ENCODE results near the gene YY1.
"Not testable (repeated sequence)": the region's sequence is repeated elsewhere in the genome, so short reads cannot be mapped to it uniquely, and the experiment has no call there.

The YY1 gene

GRCh38 chr14:100296106-100296651 lies 57.2 kb downstream of the YY1 start:
- DNase-seq (ENCODE audit: low read depth in 3 of 3) = no peak

GRCh38 chr14:100296729-100297128 lies 57.8 kb downstream of the YY1 start:
- DNase-seq (ENCODE audit: low read depth in 3 of 3) = not testable (repeated sequence)

DNA sequence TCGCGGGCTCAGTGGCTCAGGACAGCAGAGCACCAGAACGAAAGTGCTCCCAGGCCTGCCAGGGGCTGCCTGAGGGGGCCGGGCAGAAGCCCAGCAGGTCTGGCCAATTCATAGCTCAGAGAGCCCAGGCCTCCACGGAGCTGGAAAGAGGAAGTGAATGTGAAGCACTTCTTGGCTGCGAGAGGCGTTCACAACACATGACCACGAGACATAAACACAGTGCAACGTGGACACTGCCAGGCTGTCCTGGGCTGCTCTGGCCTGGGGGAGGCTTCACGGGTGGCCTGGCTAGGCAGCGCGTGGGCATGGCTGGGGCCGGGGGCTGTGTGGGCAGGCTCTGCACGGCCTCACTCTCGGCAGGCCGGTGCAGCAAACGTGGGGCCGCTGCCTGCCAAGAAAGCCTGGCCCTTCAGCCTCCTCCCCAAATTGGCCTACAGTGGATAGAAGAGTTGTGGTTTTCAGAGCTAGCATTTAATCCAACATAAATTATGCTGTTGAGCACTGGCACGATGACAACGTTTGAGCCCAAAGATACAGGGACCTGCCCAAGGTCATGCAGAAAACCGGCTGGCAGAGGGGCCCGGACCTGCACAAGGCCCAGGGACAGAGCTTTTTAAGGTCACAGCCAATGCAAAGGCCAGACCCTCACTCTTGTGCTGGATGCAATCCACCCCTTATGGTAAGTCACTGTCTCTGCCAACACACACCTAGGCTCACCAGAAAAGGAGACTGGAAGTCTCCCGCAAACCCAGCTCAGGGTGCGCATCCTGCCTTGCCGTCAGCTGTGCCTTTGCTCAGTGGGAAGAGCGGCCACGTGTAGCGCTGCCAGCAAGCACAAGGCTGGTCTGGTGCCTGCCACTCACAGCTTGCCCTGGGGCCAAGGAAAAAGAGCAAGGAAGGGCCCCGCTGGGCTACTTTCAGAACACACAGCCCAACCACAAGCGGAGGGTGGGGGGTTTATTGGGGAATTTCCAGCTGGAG lies 58.7 kb downstream of the YY1 start:
- no peak for DNase-seq (ENCODE audit: low read depth in 3 of 3)

GRCh38 chr14:100298551-100299237 lies 59.8 kb downstream of the YY1 start:
- DNase-seq (ENCODE audit: low read depth in 3 of 3) = no peak

GRCh38 chr14:100299238-100299560 lies 60.3 kb downstream of the YY1 start:
- DNase-seq (ENCODE audit: low read depth in 3 of 3) = no peak

- DNase-seq (ENCODE audit: low read depth in 3 of 3) = no peak
Measured at GRCh38 chr14:100302616-100303015, 63.7 kb downstream of the YY1 start.

DNA sequence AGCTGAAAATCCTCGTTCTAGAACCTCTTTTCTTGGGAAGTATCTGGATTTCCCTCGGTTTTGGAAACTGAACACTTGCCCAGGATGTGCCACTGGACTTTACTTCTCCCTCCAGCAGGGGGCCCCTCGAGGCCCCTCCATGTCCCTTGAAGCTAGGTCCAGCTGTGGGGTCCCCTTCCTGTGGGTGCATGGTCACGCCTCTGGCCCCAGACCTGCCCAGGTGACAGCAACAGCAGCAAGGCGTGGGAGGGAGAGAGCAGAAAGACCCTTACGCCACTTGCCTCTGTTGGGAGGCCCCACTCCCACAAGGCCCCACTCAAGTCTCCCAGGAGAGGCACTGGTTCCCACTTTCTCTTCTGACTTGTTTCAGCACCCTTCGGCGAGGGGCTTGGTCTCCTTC lies 64.2 kb downstream of the YY1 start:
- no peak for DNase-seq (ENCODE audit: low read depth in 3 of 3)

GRCh38 chr14:100303925-100304324 lies 65.0 kb downstream of the YY1 start:
- no peak for DNase-seq (ENCODE audit: low read depth in 3 of 3)

DNA sequence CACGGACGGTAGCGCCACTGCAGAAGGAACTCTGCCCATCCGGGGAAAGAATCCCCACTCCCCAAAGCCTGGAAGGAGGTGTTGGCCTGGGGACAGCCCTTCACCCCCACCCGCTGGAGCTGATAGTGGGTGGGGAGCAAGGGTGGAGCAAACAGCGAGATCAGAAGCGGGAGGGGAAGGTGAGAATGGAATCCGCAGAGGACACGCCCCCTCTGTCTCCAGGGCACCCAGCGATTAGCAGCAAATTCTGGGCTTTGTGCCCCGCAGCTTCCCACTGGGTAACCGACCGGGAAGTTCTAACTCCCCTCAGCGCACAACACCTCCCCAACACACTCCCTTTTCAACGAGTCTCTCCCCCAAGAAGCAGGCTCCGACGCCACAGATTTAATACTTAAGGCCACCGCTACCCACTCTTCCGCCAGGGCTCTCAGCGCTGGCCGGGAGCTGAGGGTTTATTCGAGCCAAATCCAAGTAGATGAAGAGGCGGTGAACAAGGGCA lies 65.9 kb downstream of the YY1 start:
- no peak for DNase-seq (ENCODE audit: low read depth in 3 of 3)

DNA sequence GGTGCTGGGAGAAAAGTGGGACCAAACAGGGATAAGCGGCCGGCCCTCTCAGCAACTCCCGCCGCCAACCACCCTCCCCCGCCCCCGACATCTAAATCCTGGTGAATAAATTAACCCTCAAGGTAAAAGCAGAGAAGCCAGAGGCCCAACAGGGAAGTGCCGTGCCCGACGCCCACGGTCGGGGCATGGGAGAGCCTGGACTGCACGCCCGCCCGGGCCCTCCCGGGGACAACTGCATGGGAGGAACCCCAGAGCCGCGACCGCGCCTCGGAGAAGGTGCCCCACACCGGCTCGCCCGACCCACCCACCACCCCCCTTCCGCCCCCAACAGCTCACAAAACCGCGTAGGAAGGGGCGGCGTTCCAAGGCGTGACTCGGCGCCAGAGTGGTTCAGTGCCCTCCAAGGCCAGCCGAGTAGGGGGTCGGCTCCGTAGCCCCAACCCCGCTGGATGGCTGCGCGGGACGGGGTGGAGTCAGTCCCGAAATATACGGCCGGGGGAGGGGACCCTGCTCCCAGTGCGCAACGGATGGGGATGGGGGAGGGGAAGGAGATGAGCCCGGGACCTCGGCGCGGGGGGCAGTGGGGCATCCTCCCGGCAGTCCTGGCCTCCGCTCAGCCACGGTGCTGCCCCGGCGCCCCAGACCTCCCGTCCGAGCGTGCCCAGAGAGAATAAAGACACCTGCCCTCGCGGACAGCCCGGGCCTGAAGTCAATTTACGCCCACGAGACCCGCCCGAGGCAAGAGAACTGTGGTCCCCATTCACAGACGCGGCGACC lies 66.6 kb downstream of the YY1 start:
- DNase-seq (ENCODE audit: low read depth in 3 of 3) = peak in 1 of 3 experiments; percentile 35

GRCh38 chr14:100306101-100306997 lies 67.4 kb downstream of the YY1 start, which contains the start of gene SLC25A29:
SLC25A29 (minus strand) TSS chr14:100306444; CDS start chr14:100306232, 212 bp downstream.
- DNase-seq (ENCODE audit: low read depth in 3 of 3) = peak; percentile 38 to 76 (median 56)

DNA sequence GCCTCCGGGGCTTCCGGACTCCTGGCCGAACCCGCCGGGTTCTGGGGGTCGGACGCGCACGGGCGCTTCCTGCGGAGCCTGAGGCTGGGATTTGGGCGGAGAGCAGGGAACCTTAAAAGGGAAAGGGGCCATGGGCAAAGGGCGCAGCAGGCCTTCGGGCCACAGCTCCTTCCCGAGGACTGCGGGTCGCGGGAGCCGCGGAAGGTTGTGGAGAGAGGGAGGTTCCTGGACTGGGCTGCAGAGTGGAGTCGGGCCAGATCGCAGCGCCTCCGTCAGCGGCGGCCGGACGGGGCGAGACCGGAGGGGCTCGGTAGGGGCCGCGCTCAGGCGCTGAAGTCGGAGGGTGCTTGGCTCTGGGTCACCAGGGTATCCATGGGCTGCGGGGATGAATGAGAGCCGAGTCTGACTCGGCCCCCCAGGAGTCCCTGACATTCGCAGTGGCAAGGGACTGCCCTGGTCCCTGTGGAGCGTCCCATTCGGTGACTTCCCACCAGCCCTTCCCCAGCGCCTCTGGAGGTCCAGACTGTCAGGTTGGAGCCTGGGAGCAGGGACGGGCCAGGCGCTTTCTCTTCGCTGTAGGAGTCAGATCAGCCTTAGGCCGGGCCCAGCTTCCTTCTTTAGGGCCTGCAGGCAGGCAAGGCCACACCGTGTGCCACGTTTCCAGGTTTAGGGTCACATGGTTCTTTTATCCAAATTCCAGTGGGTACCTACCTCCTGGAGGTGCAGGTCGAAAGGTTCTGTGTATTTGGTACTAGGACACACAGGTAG lies 68.2 kb downstream of the YY1 start:
- DNase-seq (ENCODE audit: low read depth in 3 of 3) = no peak

GRCh38 chr14:100307766-100308426 lies 69.0 kb downstream of the YY1 start:
- no peak for DNase-seq (ENCODE audit: low read depth in 3 of 3)

DNA sequence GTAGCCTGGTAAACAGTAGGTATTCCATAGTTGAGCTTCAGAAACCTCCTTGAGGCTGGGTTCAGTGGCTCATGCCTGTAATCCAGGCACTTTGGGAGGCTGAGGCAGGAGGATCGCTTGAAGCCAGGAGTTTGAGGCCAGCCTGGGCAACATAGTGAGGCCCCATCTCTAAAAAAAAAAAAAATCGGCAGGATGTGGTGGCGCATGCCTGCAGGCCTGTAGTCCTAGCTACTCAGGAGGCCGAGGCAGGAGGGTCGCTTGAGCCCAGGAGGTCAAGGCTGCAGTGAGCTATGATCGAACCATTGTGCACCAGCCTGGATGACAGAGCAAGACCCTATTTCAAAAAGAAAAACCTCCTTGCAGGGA lies 69.5 kb downstream of the YY1 start:
- DNase-seq (ENCODE audit: low read depth in 3 of 3) = not testable (repeated sequence)

DNA sequence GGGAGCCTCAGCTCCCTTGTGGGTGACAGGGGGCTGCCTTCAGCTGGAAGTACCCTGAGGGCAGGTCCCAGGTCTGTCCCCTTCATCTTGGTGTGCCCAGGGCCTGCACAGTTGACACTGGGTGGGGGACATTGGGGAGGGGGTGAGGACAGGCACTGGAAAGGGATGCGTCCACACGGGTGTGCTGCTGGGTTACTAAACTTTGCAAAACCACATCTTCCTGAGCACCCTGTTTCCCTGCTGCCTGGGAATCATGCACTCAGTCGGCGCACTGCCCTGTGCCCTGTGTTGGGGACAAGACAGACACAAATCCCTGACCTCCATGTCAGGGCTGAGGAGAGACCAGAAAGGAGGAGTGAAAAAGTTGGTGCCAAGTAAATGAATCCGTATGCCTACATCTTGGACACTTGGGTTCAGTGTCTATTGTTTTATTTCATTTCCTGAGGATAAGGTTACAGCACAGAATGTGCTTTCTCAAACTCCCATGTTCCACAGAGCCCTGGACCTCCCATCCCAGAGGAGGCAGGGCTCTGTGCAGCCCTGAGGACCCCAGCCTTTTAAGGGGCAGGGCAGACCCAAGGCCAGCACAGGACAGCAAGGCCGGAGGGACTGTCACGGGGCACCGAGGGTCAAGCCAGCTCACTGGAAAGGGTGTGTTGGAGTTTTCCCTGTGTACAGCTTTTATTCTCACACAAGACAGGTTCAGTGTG lies 70.2 kb downstream of the YY1 start:
- DNase-seq (ENCODE audit: low read depth in 3 of 3) = no peak

- not testable (repeated sequence) for DNase-seq (ENCODE audit: low read depth in 3 of 3)
Measured at GRCh38 chr14:100312110-100312876, 73.3 kb downstream of the YY1 start.

DNA sequence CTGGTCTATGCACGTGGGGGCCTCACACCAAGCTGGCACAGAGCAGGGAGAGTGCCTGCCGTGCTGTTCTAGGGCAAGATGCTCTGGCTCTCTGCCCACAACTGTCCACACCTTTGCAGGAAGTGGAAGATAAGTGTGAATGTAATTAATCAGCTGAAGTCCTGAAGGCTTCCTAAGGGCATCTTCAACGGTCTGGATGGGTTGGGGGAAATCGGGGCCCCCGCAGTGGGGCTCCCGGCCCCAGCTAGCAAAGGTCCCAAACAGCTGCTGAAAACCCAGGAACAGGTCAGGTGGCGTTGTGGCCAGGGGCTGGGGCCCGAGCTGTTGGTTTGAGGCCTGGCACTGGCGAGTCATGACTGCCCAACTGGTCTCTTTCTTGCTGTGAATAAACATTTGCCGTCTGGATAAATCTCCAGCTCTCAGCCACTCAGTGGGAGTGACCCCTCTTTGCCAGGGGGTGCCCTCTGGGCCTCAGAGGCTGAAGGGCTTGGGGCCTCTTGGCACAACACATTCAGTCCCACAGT lies 74.0 kb downstream of the YY1 start:
- no peak for DNase-seq (ENCODE audit: low read depth in 3 of 3)
